ENCODE results near the gene ADAMTS15. TPM values are rescaled to one million over a fixed set of nuclear protein-coding genes. Genes with fewer than 3 reads are reported as not detected.
A peak's percentile ranks its signal among the peaks of the same experiment; 100 is the strongest.

The ADAMTS15 gene
- total RNA-seq, 1 donor from 2014 or later: 13.8 TPM

DNA sequence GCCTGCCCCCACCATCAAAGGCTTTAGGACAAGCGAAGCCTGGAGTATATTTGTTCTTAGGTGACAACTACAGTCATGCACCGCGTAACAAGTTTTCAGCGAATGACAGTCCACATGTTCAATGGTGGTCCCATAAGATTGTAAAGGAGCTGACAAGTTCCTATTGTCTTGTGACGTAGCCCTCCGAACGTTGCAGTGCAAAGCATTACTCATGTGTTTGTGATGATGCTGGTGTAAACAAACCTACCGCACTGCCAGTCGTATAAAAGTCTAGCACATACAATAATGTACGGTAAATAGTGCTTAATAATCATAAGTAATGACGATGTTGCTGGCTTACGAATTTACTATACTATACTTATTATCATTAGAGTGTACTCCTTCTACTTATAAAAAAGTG lies 41.3 kb downstream of the ADAMTS15 start:
- Histone ChIP-seq H3K4me2 (ENCODE audit: low read length) (no peak overlapping the region), H3K79me2 (ENCODE audit: insufficient read depth, low read length) (no peaks in the 10 kb centered on the region), H3K9me3 (ENCODE audit: insufficient read depth, low read depth, low read length) (no peaks in the 10 kb centered on the region), H3K4me1 (ENCODE audit: insufficient read depth, low read length) (no peaks in the 10 kb centered on the region), H2AFZ (ENCODE audit: low read depth, low read length) (no peak overlapping the region), H3K27me3 (ENCODE audit: insufficient read depth, low read length) (no peaks in the 10 kb centered on the region), H3K9ac (ENCODE audit: low read length) (no peak overlapping the region), H3K4me3 (ENCODE audit: insufficient read depth, low read depth, low read length) (no peak overlapping the region), H4K20me1 (ENCODE audit: insufficient read depth, low read length) (no peaks in the 10 kb centered on the region), H3K36me3 (ENCODE audit: insufficient read depth, low read length) (no peaks in the 10 kb centered on the region), H3K27ac (ENCODE audit: low read depth, low read length) (no peak overlapping the region)
- no peaks in the 10 kb centered on the region for H3K4me1 Mint-ChIP-seq (ENCODE audit: low read depth, unreplicated experiment)
- TF ChIP-seq, protein P1, sequence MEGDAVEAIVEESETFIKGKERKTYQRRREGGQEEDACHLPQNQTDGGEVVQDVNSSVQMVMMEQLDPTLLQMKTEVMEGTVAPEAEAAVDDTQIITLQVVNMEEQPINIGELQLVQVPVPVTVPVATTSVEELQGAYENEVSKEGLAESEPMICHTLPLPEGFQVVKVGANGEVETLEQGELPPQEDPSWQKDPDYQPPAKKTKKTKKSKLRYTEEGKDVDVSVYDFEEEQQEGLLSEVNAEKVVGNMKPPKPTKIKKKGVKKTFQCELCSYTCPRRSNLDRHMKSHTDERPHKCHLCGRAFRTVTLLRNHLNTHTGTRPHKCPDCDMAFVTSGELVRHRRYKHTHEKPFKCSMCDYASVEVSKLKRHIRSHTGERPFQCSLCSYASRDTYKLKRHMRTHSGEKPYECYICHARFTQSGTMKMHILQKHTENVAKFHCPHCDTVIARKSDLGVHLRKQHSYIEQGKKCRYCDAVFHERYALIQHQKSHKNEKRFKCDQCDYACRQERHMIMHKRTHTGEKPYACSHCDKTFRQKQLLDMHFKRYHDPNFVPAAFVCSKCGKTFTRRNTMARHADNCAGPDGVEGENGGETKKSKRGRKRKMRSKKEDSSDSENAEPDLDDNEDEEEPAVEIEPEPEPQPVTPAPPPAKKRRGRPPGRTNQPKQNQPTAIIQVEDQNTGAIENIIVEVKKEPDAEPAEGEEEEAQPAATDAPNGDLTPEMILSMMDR (IDR thresholded peaks at IDR 0.05; ENCODE audit: insufficient read depth, low read depth, low read length): no peak
- TF ChIP-seq EZH2 (IDR thresholded peaks at IDR 0.05; ENCODE audit: insufficient read depth, low read length): no peak
- H3K4me3 Mint-ChIP-seq (ENCODE audit: unreplicated experiment): no peak overlapping the region
- peaks cover 5% of the 10 kb centered on the region for H3K9me3 Mint-ChIP-seq (ENCODE audit: unreplicated experiment)
- FAIRE-seq: no peak
- peaks cover 5% of the 10 kb centered on the region for H3K27me3 Mint-ChIP-seq (ENCODE audit: low read depth, unreplicated experiment)
- peaks cover 4% of the 10 kb centered on the region for H3K36me3 Mint-ChIP-seq (ENCODE audit: low read depth, unreplicated experiment)
- H3K27ac Mint-ChIP-seq (ENCODE audit: unreplicated experiment): no peak overlapping the region
- DNase-seq (ENCODE audit: low read depth): no peak

DNA sequence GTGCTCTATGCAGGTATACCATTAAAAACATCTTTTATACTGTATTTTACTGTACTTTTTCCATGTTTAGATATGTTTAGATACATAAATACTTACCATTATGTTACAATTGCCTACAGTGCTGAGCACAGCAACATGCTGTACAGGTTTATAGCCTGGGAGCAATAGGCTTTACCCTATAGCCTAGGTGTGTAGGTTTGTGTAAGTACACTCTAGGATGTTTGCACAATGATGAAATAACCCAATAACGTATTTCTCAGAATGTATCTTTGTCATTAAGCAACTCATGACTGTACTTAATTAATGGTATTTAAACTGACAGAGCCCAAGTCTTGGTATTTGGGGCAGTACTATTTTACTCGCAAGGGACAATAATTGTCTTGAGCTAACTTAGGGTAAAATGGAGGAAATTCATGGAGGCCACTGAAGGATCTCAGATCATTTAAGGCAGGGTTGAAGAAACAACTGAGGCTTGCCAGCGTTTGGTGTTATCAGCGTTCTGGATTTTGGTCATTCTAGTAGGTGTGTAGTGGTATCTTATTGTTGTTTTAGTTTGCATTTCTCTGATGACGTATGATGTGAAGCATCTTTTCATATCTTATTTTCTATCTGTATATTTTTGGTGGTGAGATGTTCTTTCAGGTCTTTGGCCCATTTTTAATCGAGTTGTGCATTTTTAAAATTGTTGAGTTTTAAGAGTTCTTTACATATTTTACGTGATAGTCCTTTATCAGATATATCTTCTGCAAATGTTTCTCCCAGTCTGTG lies 42.4 kb downstream of the ADAMTS15 start:
- Histone ChIP-seq H3K27me3 (ENCODE audit: insufficient read depth, low read length) (no peaks in the 10 kb centered on the region), H3K4me3 (ENCODE audit: insufficient read depth, low read depth, low read length) (no peak overlapping the region), H3K79me2 (ENCODE audit: insufficient read depth, low read length) (no peaks in the 10 kb centered on the region), H3K4me2 (ENCODE audit: low read length) (no peak overlapping the region), H3K9me3 (ENCODE audit: insufficient read depth, low read depth, low read length) (no peaks in the 10 kb centered on the region), H3K4me1 (ENCODE audit: insufficient read depth, low read length) (no peaks in the 10 kb centered on the region), H3K9ac (ENCODE audit: low read length) (no peak overlapping the region), H4K20me1 (ENCODE audit: insufficient read depth, low read length) (no peaks in the 10 kb centered on the region), H2AFZ (ENCODE audit: low read depth, low read length) (no peak overlapping the region), H3K27ac (ENCODE audit: low read depth, low read length) (no peak overlapping the region), H3K36me3 (ENCODE audit: insufficient read depth, low read length) (no peaks in the 10 kb centered on the region)
- FAIRE-seq (peak; percentile 43), DNase-seq (ENCODE audit: low read depth) (no peak)
- H3K36me3 Mint-ChIP-seq (ENCODE audit: low read depth, unreplicated experiment): peaks cover 4% of the 10 kb centered on the region
- H3K4me3 Mint-ChIP-seq (ENCODE audit: unreplicated experiment): no peak overlapping the region
- no peak overlapping the region for H3K27ac Mint-ChIP-seq (ENCODE audit: unreplicated experiment)
- H3K27me3 Mint-ChIP-seq (ENCODE audit: low read depth, unreplicated experiment): peaks cover 5% of the 10 kb centered on the region
- peaks cover 2% of the 10 kb centered on the region for H3K9me3 Mint-ChIP-seq (ENCODE audit: unreplicated experiment)
- no peaks in the 10 kb centered on the region for H3K4me1 Mint-ChIP-seq (ENCODE audit: low read depth, unreplicated experiment)
- TF ChIP-seq, protein P1 (IDR thresholded peaks at IDR 0.05; ENCODE audit: insufficient read depth, low read depth, low read length): no peak
- no peak for TF ChIP-seq EZH2 (IDR thresholded peaks at IDR 0.05; ENCODE audit: insufficient read depth, low read length)

DNA sequence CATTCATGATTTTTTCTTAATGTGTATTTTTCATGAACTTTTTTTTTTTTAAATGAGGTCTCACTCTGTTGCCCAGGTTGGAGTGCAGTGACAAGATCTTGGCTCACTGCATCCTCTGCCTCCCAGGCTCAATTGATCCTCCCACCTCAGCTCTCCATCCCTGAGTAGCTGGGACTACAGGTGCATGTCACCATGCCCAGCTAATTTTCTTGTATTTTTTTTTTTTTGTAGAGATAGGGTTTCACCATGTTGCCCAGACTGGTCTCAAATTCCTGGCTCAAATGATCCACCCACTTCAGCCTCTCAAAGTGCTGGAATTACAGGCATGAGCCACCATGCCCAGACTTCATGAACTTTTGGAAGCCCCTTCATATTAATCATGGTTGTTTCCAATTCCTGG lies 49.7 kb downstream of the ADAMTS15 start:
- H3K36me3 Mint-ChIP-seq (ENCODE audit: low read depth, unreplicated experiment): no peaks in the 10 kb centered on the region
- no peaks in the 10 kb centered on the region for H3K27me3 Mint-ChIP-seq (ENCODE audit: low read depth, unreplicated experiment)
- H2AFZ ChIP-seq (ENCODE audit: low read depth, low read length): no peak overlapping the region
- H3K9me3 ChIP-seq (ENCODE audit: insufficient read depth, low read depth, low read length): no peaks in the 10 kb centered on the region
- no peak overlapping the region for H3K4me2 ChIP-seq (ENCODE audit: low read length)
- H4K20me1 ChIP-seq (ENCODE audit: insufficient read depth, low read length): no peaks in the 10 kb centered on the region
- FAIRE-seq: no peak
- TF ChIP-seq, protein P1 (IDR thresholded peaks at IDR 0.05; ENCODE audit: insufficient read depth, low read depth, low read length): no peak
- no peak for TF ChIP-seq EZH2 (IDR thresholded peaks at IDR 0.05; ENCODE audit: insufficient read depth, low read length)
- no peak overlapping the region for H3K9ac ChIP-seq (ENCODE audit: low read length)
- H3K4me1 Mint-ChIP-seq (ENCODE audit: low read depth, unreplicated experiment): peaks cover 3% of the 10 kb centered on the region
- no peak overlapping the region for H3K4me3 ChIP-seq (ENCODE audit: insufficient read depth, low read depth, low read length)
- no peaks in the 10 kb centered on the region for H3K36me3 ChIP-seq (ENCODE audit: insufficient read depth, low read length)
- H3K4me3 Mint-ChIP-seq (ENCODE audit: unreplicated experiment): no peak overlapping the region
- no peak overlapping the region for H3K27ac ChIP-seq (ENCODE audit: low read depth, low read length)
- H3K4me1 ChIP-seq (ENCODE audit: insufficient read depth, low read length): peaks cover 2% of the 10 kb centered on the region
- peaks cover 4% of the 10 kb centered on the region for H3K9me3 Mint-ChIP-seq (ENCODE audit: unreplicated experiment)
- H3K27me3 ChIP-seq (ENCODE audit: insufficient read depth, low read length): no peaks in the 10 kb centered on the region
- H3K27ac Mint-ChIP-seq (ENCODE audit: unreplicated experiment): no peak overlapping the region
- no peaks in the 10 kb centered on the region for H3K79me2 ChIP-seq (ENCODE audit: insufficient read depth, low read length)
- no peak for DNase-seq (ENCODE audit: low read depth)
